Kidney epithelial cell (primary cell): ENCODE data around the gene DGKE. TPM values are rescaled to one million over a fixed set of nuclear protein-coding genes. Genes with fewer than 3 reads are reported as not detected.

Experiments used
- DNase-seq: peaks from one replicate; pipeline ENCODE4 v3.0.0-alpha.2; 2010; ENCODE audit warnings: low read depth
- H3K27me3 ChIP-seq: 2 replicates; pipeline ENCODE4 v1.6.0; 2011; ENCODE audit warnings: low read length; ENCODE audit not compliant: control insufficient read depth, insufficient read depth
- H3K36me3 ChIP-seq: 2 replicates; pipeline ENCODE4 v1.5.1; 2011; ENCODE audit warnings: low read length; ENCODE audit not compliant: control insufficient read depth, insufficient read depth
- H3K4me3 ChIP-seq: 2 replicates; pipeline ENCODE4 v1.5.1; 2011; ENCODE audit warnings: low read depth, mild to moderate bottlenecking, control low read depth, low read length
- total RNA-seq: library from RNA; depleted of rRNA; stranded (reverse); fragments of >200 nt; gene quantifications from 2 replicates; pipeline ENCODE4 v1.2.3, GENCODE V29; 2015
- TF ChIP-seq, protein P1 (sequence below): IDR thresholded peaks from 2 replicates; pipeline ENCODE4 v1.5.1; 2011; ENCODE audit warnings: mild to moderate bottlenecking, moderate library complexity, low read length, control low read depth, inconsistent platforms; ENCODE audit not compliant: insufficient read depth, poor library complexity, severe bottlenecking

DGKE gene
- total RNA-seq, 1 donor from 2014 or later: 7.0 TPM

DNA sequence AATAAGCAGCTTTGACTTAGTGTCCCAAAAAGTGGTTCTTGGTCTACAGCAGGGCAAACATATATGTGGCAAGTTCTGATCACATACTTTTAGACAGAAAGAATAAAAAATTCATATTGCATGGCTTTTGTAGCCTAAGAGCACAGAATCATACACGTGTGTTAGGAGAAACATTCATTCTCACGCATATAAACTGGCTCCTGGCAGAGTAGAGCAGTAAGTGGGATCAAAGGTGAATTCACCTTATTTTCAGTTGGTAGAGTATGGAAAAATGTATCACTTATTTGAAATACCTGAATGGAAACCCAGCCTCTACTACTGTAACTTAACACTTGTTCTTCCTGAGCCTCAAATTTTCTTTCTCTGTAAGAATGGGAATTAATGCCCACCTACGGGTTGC is 34.8 kb downstream of the DGKE start:
- no peaks in the 10 kb centered on the region for H3K36me3 ChIP-seq
- TF ChIP-seq, protein P1, sequence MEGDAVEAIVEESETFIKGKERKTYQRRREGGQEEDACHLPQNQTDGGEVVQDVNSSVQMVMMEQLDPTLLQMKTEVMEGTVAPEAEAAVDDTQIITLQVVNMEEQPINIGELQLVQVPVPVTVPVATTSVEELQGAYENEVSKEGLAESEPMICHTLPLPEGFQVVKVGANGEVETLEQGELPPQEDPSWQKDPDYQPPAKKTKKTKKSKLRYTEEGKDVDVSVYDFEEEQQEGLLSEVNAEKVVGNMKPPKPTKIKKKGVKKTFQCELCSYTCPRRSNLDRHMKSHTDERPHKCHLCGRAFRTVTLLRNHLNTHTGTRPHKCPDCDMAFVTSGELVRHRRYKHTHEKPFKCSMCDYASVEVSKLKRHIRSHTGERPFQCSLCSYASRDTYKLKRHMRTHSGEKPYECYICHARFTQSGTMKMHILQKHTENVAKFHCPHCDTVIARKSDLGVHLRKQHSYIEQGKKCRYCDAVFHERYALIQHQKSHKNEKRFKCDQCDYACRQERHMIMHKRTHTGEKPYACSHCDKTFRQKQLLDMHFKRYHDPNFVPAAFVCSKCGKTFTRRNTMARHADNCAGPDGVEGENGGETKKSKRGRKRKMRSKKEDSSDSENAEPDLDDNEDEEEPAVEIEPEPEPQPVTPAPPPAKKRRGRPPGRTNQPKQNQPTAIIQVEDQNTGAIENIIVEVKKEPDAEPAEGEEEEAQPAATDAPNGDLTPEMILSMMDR: no peak
- H3K4me3 ChIP-seq: no peak overlapping the region
- H3K27me3 ChIP-seq: no peaks in the 10 kb centered on the region
- no peak for DNase-seq

- Histone ChIP-seq H3K27me3 (no peaks in the 10 kb centered on the region), H3K36me3 (no peaks in the 10 kb centered on the region), H3K4me3 (no peak overlapping the region)
- TF ChIP-seq, protein P1: no peak
- no peak for DNase-seq
Observed at GRCh38 chr17:56870081-56870651, 36.2 kb downstream of the DGKE start.

DNA sequence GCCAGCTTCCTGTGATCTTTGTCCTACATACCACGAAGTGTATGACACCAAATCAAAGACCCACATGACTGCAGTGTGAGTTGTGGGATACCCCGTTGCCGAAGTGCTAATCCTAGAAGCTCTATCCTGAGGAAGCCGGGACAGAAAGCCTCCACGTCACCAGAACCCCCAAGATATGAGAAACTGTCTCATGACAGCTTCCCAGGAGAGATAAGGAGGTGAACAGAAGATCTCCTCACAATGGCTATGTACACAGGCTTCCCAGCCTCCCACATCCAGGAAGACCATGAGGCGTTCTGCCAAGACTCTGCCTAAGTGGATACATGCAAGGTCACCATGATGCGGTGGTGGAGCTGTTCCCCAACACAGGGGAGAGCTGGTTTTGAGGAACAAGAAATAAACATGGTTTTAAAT is 42.8 kb downstream of the DGKE start:
- Histone ChIP-seq H3K36me3 (no peaks in the 10 kb centered on the region), H3K4me3 (no peak overlapping the region), H3K27me3 (no peaks in the 10 kb centered on the region)
- TF ChIP-seq, protein P1: no peak
- no peak for DNase-seq

DNA sequence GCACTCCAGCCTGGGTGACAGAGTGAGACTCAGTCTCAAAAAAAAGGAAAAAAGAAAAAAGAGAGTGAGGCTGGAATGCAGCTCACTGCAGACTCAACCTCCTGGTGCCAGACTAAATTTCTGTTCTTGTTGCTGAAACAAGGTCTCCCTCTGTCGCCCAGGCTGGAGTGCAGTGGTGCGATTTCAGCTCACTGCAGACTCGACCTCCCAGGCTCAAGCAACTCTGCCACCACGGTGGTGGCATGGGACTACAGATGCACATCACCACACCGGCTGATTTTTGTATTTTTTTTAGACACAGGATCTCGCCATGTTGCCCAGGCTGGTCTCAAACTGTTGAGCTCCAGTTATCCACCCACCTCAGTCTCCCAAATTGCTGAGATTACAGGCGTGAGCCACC is 45.3 kb downstream of the DGKE start:
- H3K36me3 ChIP-seq: no peaks in the 10 kb centered on the region
- H3K4me3 ChIP-seq: no peak overlapping the region
- DNase-seq: no peak
- H3K27me3 ChIP-seq: no peaks in the 10 kb centered on the region
- TF ChIP-seq, protein P1: no peak

DNA sequence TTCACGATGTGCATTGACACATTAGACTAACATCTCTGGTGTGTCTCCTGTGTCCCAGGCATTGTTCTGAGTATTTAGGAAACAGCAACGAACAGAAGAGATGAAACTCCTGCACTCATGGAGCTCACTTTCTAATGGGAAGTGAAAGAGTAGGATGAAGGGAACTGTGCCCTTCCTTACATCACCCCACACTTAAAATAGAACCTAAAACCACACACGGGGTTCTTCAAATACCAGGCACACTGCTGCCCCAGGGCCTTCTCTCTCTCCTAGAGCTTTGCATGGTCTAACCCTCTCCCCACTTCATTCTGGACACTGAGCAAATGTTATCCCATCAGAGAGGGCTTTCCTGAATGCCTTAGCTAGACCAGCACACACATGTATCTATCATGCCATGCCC is 46.2 kb downstream of the DGKE start:
- H3K4me3 ChIP-seq: no peak overlapping the region
- no peak for DNase-seq
- no peaks in the 10 kb centered on the region for H3K36me3 ChIP-seq
- TF ChIP-seq, protein P1: no peak
- H3K27me3 ChIP-seq: no peaks in the 10 kb centered on the region

DNA sequence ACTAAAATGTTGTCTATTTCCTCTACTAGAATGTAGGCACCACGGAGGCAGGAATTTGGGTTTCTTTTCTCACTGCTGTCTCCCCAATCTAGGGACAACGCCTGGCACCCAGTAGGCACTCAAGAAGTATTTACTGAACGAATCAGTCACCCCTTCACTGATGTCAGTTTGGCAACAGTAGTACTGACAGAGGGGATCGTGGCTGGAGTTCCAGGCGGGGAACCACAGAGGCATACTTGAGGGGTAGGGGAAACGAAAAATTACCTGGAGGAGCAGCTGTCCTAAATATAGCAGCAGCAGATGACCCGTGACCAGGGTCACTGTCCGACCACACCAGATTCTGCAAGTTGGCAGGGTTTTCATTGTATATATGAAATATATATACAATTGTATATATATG is 46.6 kb downstream of the DGKE start:
- Histone ChIP-seq H3K36me3 (no peaks in the 10 kb centered on the region), H3K4me3 (no peak overlapping the region), H3K27me3 (no peaks in the 10 kb centered on the region)
- TF ChIP-seq, protein P1: no peak
- DNase-seq: no peak
